H1 (cell line): ENCODE measurements around the gene RNF32. TPM values are rescaled to one million over a fixed set of nuclear protein-coding genes. Genes with fewer than 3 reads are reported as not detected.

Experiments used
- CTCF ChIA-PET: fragments of 300-600 bp; sonication (Branson Sonifier 250); formaldehyde crosslinking; loops from one replicate; lab custom pipeline; 2021; ENCODE audit not compliant: partially characterized antibody; lab: Charles Lee
- POLR2A ChIA-PET: fragments of 300-600 bp; sonication (Branson Sonifier 250); formaldehyde crosslinking; loops from one replicate; lab custom pipeline; 2021; ENCODE audit warnings: inconsistent platforms; ENCODE audit not compliant: partially characterized antibody; lab: Charles Lee
- DNase-seq, 2 experiments: peaks; one replicate each; pipeline versions ENCODE4 v3.0.0 to v3.0.0-alpha.2; 2010 to 2022; ENCODE audit warnings: low spot score in 2 of 2, low read depth in 1 of 2, mixed read lengths in 1 of 2
- FAIRE-seq: peaks from 2 replicates; lab custom pipeline; 2011; peaks lifted over from hg19 to GRCh38; lab: Jason Lieb, UNC
- H2AFZ ChIP-seq: 2 replicates; pipeline ENCODE4 v1.8.1; 2012; ENCODE audit warnings: low read length, inconsistent platforms
- H2AK5ac ChIP-seq: 2 replicates; pipeline ENCODE4 v1.6.1; 2013; ENCODE audit warnings: low read depth, low read length
- H2BK120ac ChIP-seq: replicated peaks from 2 replicates; pipeline ENCODE3; 2013; ENCODE audit warnings: low read depth, low read length, inconsistent platforms
- H2BK12ac ChIP-seq: 2 replicates; pipeline ENCODE4 v1.6.1; 2013; ENCODE audit warnings: low read depth, low read length
- H2BK15ac ChIP-seq: 2 replicates; pipeline ENCODE4 v1.6.1; 2013; ENCODE audit warnings: low read length
- H2BK20ac ChIP-seq: 2 replicates; pipeline ENCODE4 v1.6.1; 2013; ENCODE audit warnings: low read length
- H2BK5ac ChIP-seq: 2 replicates; pipeline ENCODE4 v1.6.1; 2013; ENCODE audit warnings: low read depth, low read length
- H3K14ac ChIP-seq: 2 replicates; pipeline ENCODE4 v1.6.1; 2013; ENCODE audit warnings: inconsistent platforms; ENCODE audit not compliant: insufficient read length
- H3K18ac ChIP-seq: 2 replicates; pipeline ENCODE4 v1.6.1; 2013; ENCODE audit warnings: low read length; ENCODE audit errors: extremely low read depth
- H3K23ac ChIP-seq: 2 replicates; pipeline ENCODE4 v1.6.1; 2013; ENCODE audit warnings: inconsistent platforms; ENCODE audit not compliant: insufficient read length
- H3K23me2 ChIP-seq: 2 replicates; pipeline ENCODE4 v1.6.1; 2013; ENCODE audit warnings: low read depth, low read length
- H3K27ac ChIP-seq: 2 replicates; pipeline ENCODE4 v1.6.1; 2011; ENCODE audit warnings: low read depth, low read length, inconsistent platforms
- H3K27me3 ChIP-seq, 4 experiments: replicated peaks in 1 of 4; 1 replicate in 1 of 4; 2 replicates in 3 of 4; pipeline versions ENCODE4 v1.6.1 to v1.8.1; 2011 to 2013; ENCODE audit warnings: low read length in 3 of 4, mild to moderate bottlenecking in 3 of 4, inconsistent platforms in 2 of 4, mixed read lengths in 2 of 4, moderate library complexity in 1 of 4; ENCODE audit not compliant: control insufficient read depth in 3 of 4, insufficient read depth in 3 of 4; ENCODE audit errors: extremely low read depth in 1 of 4
- H3K36me3 ChIP-seq, 4 experiments: 2 replicates each; pipeline versions ENCODE4 v1.6.1 to v1.8.1; 2011 to 2013; ENCODE audit warnings: mild to moderate bottlenecking in 4 of 4, low read length in 3 of 4, moderate library complexity in 2 of 4, control low read depth in 1 of 4, inconsistent platforms in 1 of 4; ENCODE audit not compliant: insufficient read depth in 4 of 4, control insufficient read depth in 2 of 4
- H3K4ac ChIP-seq: replicated peaks from 2 replicates; pipeline ENCODE3; 2013; ENCODE audit warnings: low read length, low read depth, mixed read lengths, inconsistent platforms; ENCODE audit not compliant: insufficient read length
- H3K4me1 ChIP-seq, 4 experiments: replicated peaks in 1 of 4; 1 replicate in 1 of 4; 2 replicates in 3 of 4; pipeline versions ENCODE4 v1.6.1 to v1.8.1; 2011 to 2013; ENCODE audit warnings: low read length in 3 of 4, inconsistent platforms in 2 of 4, mixed read lengths in 1 of 4; ENCODE audit not compliant: insufficient read depth in 4 of 4, control insufficient read depth in 3 of 4
- H3K4me2 ChIP-seq, 2 experiments: 2 replicates each; pipeline versions ENCODE4 v1.6.1 to v1.8.1; 2011 to 2013; ENCODE audit warnings: low read depth in 2 of 2, low read length in 2 of 2, control low read depth in 1 of 2, inconsistent platforms in 1 of 2, mild to moderate bottlenecking in 1 of 2; ENCODE audit not compliant: insufficient read depth in 1 of 2
- H3K4me3 ChIP-seq, 4 experiments: fragments of 200-600, 300-600 bp in 1 of 4; sonication (generic), shearing (Covaris generic), sonication (Bioruptor Twin) in 1 of 4; 2 replicates each; pipeline versions ENCODE4 v1.5.1 to v1.8.1; 2011 to 2016; ENCODE audit warnings: low read length in 4 of 4, low read depth in 3 of 4, control low read depth in 2 of 4, inconsistent platforms in 2 of 4, mild to moderate bottlenecking in 2 of 4, mixed read lengths in 1 of 4, moderate library complexity in 1 of 4; ENCODE audit not compliant: insufficient read depth in 2 of 4; ENCODE audit errors: extremely low read depth in 1 of 4
- H3K56ac ChIP-seq: replicated peaks from 2 replicates; pipeline ENCODE3; 2013; ENCODE audit warnings: low read depth, mild to moderate bottlenecking, mixed read lengths, low read length, inconsistent platforms; ENCODE audit not compliant: insufficient read length
- H3K79me1 ChIP-seq: 2 replicates; pipeline ENCODE4 v1.6.1; 2013; ENCODE audit warnings: low read depth, low read length, control low read depth
- H3K79me2 ChIP-seq, 2 experiments: 2 replicates each; pipeline versions ENCODE4 v1.6.1 to v1.8.1; 2012 to 2013; ENCODE audit warnings: low read length in 2 of 2, mild to moderate bottlenecking in 2 of 2, inconsistent platforms in 1 of 2; ENCODE audit not compliant: insufficient read depth in 2 of 2, control insufficient read depth in 1 of 2
- H3K9ac ChIP-seq, 4 experiments: replicated peaks in 1 of 4; 1 replicate in 1 of 4; 2 replicates in 3 of 4; pipeline versions ENCODE4 v1.6.1 to v1.8.1; 2011 to 2013; ENCODE audit warnings: low read depth in 3 of 4, low read length in 3 of 4, control low read depth in 2 of 4, mild to moderate bottlenecking in 2 of 4, moderate library complexity in 2 of 4, inconsistent platforms in 1 of 4; ENCODE audit errors: extremely low read depth in 1 of 4
- H3K9me3 ChIP-seq, 2 experiments: 2 replicates each; pipeline versions ENCODE4 v1.6.1 to v1.8.1; 2012 to 2013; ENCODE audit warnings: mild to moderate bottlenecking in 2 of 2, moderate library complexity in 2 of 2, control low read depth in 1 of 2, inconsistent platforms in 1 of 2, low read depth in 1 of 2, low read length in 1 of 2, mixed read lengths in 1 of 2; ENCODE audit not compliant: insufficient read depth in 2 of 2
- H4K20me1 ChIP-seq, 2 experiments: replicated peaks in 1 of 2; 2 replicates each; pipeline versions ENCODE3 to v1.8.1; 2011 to 2013; ENCODE audit warnings: inconsistent platforms in 2 of 2, low read length in 2 of 2, mild to moderate bottlenecking in 1 of 2; ENCODE audit not compliant: insufficient read depth in 2 of 2, control insufficient read depth in 1 of 2
- H4K5ac ChIP-seq: 2 replicates; pipeline ENCODE4 v1.6.1; 2013; ENCODE audit warnings: low read length, low read depth, mixed read lengths, inconsistent platforms; ENCODE audit not compliant: insufficient read length
- H4K8ac ChIP-seq: 2 replicates; pipeline ENCODE4 v1.8.0; 2013; ENCODE audit warnings: mild to moderate bottlenecking, moderate library complexity, low read length, inconsistent platforms; ENCODE audit not compliant: insufficient read depth; ENCODE audit errors: extremely low read depth
- H4K91ac ChIP-seq: replicated peaks from 2 replicates; pipeline ENCODE3; 2013; ENCODE audit warnings: low read length, mixed read lengths, inconsistent platforms; ENCODE audit not compliant: insufficient read length
- ATF3 ChIP-seq: IDR thresholded peaks from 2 replicates; pipeline ENCODE4 v1.6.1; 2011; ENCODE audit warnings: low read depth, mild to moderate bottlenecking, low read length; ENCODE audit not compliant: insufficient read depth
- EP300 ChIP-seq, 2 experiments: IDR thresholded peaks; 1 replicate in 1 of 2; 2 replicates in 1 of 2; pipeline ENCODE4 v1.6.1; 2011 to 2012; ENCODE audit warnings: low read depth in 2 of 2, low read length in 2 of 2, mild to moderate bottlenecking in 2 of 2, borderline replicate concordance in 1 of 2, inconsistent platforms in 1 of 2, moderate library complexity in 1 of 2
- EZH2 ChIP-seq: fragments of 200-600 bp; sonication (generic); IDR thresholded peaks from 2 replicates; pipeline ENCODE4 v1.7.1; 2012; ENCODE audit warnings: low read depth, mild to moderate bottlenecking, moderate library complexity, low read length, inconsistent platforms; ENCODE audit not compliant: severe bottlenecking
- KDM5A ChIP-seq: fragments of 200-600 bp; IDR thresholded peaks from 2 replicates; pipeline ENCODE4 v1.7.1; 2012; ENCODE audit warnings: mild to moderate bottlenecking, low read length, inconsistent platforms, mixed read lengths
- NRF1 ChIP-seq: IDR thresholded peaks from 2 replicates; pipeline ENCODE4 v1.6.1; 2011; ENCODE audit warnings: mild to moderate bottlenecking, low read depth, low read length, improper control_type of control experiment
- POU5F1 ChIP-seq: IDR thresholded peaks from 2 replicates; pipeline ENCODE4 v1.6.1; 2011; ENCODE audit warnings: low read depth, mild to moderate bottlenecking, low read length, moderate library complexity
- RAD21 ChIP-seq, 2 experiments: IDR thresholded peaks in 1 of 2; conservative IDR thresholded peaks in 1 of 2; 2 replicates each; pipeline ENCODE4 v1.6.1; 2011; ENCODE audit warnings: low read depth in 2 of 2, low read length in 2 of 2, improper control_type of control experiment in 1 of 2, inconsistent platforms in 1 of 2, mild to moderate bottlenecking in 1 of 2, moderate library complexity in 1 of 2
- SP1 ChIP-seq: IDR thresholded peaks from 2 replicates; pipeline ENCODE4 v1.6.1; 2011; ENCODE audit warnings: low read depth, low read length
- SP4 ChIP-seq: IDR thresholded peaks from 2 replicates; pipeline ENCODE4 v1.6.1; 2012; ENCODE audit warnings: low read length, inconsistent platforms
- TBP ChIP-seq: IDR thresholded peaks from 2 replicates; pipeline ENCODE4 v1.6.1; 2011; ENCODE audit warnings: low read depth, low read length, improper control_type of control experiment
- TEAD4 ChIP-seq: IDR thresholded peaks from 2 replicates; pipeline ENCODE4 v1.6.1; 2012; ENCODE audit warnings: low read depth, low read length, inconsistent platforms, mixed read lengths
- WGBS, 2 experiments: shearing (Covaris generic) in 1 of 2; methylation state at CpG; one replicate each; pipeline versions ENCODE4 v1.1.6 to v1.1.7; 2013 to 2015; ENCODE audit warnings: low lambda C conversion rate in 2 of 2, mixed read lengths in 2 of 2, inconsistent platforms in 1 of 2, low coverage in 1 of 2, missing lambda C conversion rate in 1 of 2; ENCODE audit not compliant: insufficient replicate concordance in 2 of 2, insufficient coverage in 1 of 2, insufficient read length in 1 of 2; ENCODE audit errors: extremely low coverage in 1 of 2, missing lambda C conversion rate in 1 of 2; 5-methylcytosine and 5-hydroxymethylcytosine counted together
- polyA plus RNA-seq, 7 experiments: library from polyadenylated mRNA; depleted of rRNA in 3 of 7; stranded (reverse) in 5 of 7; unstranded in 2 of 7; fragments of >200 nt in 5 of 7; fragments of 200-250 nt in 2 of 7; gene quantifications; 1 replicate in 5 of 7; 2 replicates in 1 of 7; 4 replicates in 1 of 7; pipeline versions ENCODE4 v1.2.1 to v1.2.3, GENCODE V29; 2011 to 2013; ENCODE audit warnings: missing spikeins in 2 of 7, mixed read lengths in 2 of 7
- total RNA-seq: library from RNA; stranded (reverse); fragmentation: NEBNext Ultra II Directional; extraction: Animal tissue kit (Norgen Biotek cat#: 25700); gene quantifications from 2 replicates; pipeline ENCODE4 v1.2.1, GENCODE V29; 2021
- TF ChIP-seq, protein P1 (sequence below): IDR thresholded peaks from 2 replicates; pipeline ENCODE4 v1.6.1; 2011; ENCODE audit warnings: low read length, improper control_type of control experiment

RNF32 gene
- total and polyA plus RNA-seq, 2 of the 8 experiments (the other 6 are each of a cell fraction or from before 2014, with no cell fraction given): 0.48 to 1.2 TPM

DNA sequence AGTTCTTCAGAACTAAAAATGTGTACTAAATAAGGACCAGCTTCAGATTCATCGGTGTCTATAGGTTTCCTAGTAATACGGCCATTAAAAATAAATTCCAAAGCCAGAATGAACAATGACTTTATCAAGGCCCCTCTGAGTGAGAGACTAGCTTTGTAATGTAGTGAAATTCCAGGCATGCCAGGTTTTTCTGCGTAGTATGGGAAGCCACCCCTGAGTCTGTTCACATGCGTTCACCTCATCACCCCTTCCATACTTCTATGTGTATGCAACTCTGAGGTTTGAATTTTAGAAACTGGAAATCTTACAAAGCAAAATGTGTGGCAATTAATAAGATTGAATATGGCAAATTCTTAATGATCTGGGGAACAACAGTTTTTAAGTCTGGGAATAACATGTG lies 24.5 kb downstream of the RNF32 start:
- Histone ChIP-seq H4K91ac (no peak overlapping the region), H3K9me3 (no peaks in the 10 kb centered on the region), H3K36me3 (no peaks in the 10 kb centered on the region), H2AK5ac (no peak overlapping the region), H3K14ac (no peak overlapping the region), H3K27ac (no peak overlapping the region), H2AFZ (no peak overlapping the region), H3K4me3 (no peak overlapping the region), H2BK20ac (no peak overlapping the region), H2BK12ac (peak overlapping the region; percentile 78; the same call in 1 of the 2 replicates), H4K8ac (no peak overlapping the region), H3K27me3 (no peaks in the 10 kb centered on the region), H3K23ac (no peak overlapping the region), H2BK15ac (no peak overlapping the region), H3K4ac (no peak overlapping the region), H3K4me1 (peaks cover 2 to 13% (median 9%) of the 10 kb centered on the region in 4 experiments; a peak in 6 of 7 replicates), H2BK120ac (no peak overlapping the region), H3K79me1 (no peaks in the 10 kb centered on the region), H3K9ac (no peak overlapping the region), H4K20me1 (no peaks in the 10 kb centered on the region), H2BK5ac (no peak overlapping the region), H4K5ac (no peak overlapping the region), H3K23me2 (no peaks in the 10 kb centered on the region), H3K56ac (no peak overlapping the region), H3K4me2 (no peak overlapping the region), H3K79me2 (no peaks in the 10 kb centered on the region), H3K18ac (no peak overlapping the region)
- no peak for DNase-seq
- ChIA-PET POLR2A (interaction anchor here (1.3 to 2.6 kb wide), 3 partner anchors 10 to 24 kb away, joined by 3 to 15 read pairs (median 4); partner anchors contain the start of gene RNF32), CTCF (interaction anchor here (0.6 to 1.1 kb wide), 3 partner anchors 12 to 273 kb away, joined by 3 to 4 read pairs (median 3); no protein-coding TSS in a partner anchor)
- FAIRE-seq: peak; percentile 92
- WGBS, 2 experiments: 52% methylated on average over 4 of the region's 4 CpGs; no CpG with 5 or more reads in 1 of the 2 experiments
- TF ChIP-seq ATF3 (no peak), TEAD4 (peak; percentile 96), NRF1 (no peak), RAD21 (IDR thresholded peaks at IDR 0.05 in 1 of 2, conservative IDR thresholded peaks at IDR 0.05 in 1 of 2; ENCODE audit: low read depth in 2 of 2, low read length in 2 of 2) (no peak), POU5F1 (no peak), TBP (no peak), SP4 (no peak), EZH2 (no peak), KDM5A (no peak), SP1 (no peak), EP300 (IDR thresholded peaks at IDR 0.05; ENCODE audit: borderline replicate concordance in 1 of 2, low read depth in 2 of 2, low read length in 2 of 2) (peak in 1 of 2 experiments; percentile 33; a peak in 1 of 3 replicates)
- TF ChIP-seq, protein P1, sequence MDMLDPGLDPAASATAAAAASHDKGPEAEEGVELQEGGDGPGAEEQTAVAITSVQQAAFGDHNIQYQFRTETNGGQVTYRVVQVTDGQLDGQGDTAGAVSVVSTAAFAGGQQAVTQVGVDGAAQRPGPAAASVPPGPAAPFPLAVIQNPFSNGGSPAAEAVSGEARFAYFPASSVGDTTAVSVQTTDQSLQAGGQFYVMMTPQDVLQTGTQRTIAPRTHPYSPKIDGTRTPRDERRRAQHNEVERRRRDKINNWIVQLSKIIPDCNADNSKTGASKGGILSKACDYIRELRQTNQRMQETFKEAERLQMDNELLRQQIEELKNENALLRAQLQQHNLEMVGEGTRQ: no peak
